Suprapubic skin (tissue), 3 donors: ENCODE results near the gene PVR.

Experiments used
- POLR2A ChIP-seq, 2 donors: fragments of 450-650 bp; IDR thresholded peaks; one replicate each; pipeline ENCODE4 v1.6.1; 2017; ENCODE audit warnings: antibody characterized with exemption in 2 of 2, mild to moderate bottlenecking in 2 of 2, moderate library complexity in 2 of 2
- TF ChIP-seq, protein P1 (sequence below), 2 donors: fragments of 200-600 bp in 1 of 2; fragments of 450-650 bp in 1 of 2; sonication (generic) in 1 of 2; IDR thresholded peaks; one replicate each; pipeline ENCODE4 v1.5.1; 2016 to 2019; ENCODE audit warnings: antibody characterized with exemption in 2 of 2, mild to moderate bottlenecking in 1 of 2, moderate library complexity in 1 of 2

GRCh38 chr19:44687888-44688287, 44.2 kb downstream of the PVR start:
- TF ChIP-seq, protein P1, sequence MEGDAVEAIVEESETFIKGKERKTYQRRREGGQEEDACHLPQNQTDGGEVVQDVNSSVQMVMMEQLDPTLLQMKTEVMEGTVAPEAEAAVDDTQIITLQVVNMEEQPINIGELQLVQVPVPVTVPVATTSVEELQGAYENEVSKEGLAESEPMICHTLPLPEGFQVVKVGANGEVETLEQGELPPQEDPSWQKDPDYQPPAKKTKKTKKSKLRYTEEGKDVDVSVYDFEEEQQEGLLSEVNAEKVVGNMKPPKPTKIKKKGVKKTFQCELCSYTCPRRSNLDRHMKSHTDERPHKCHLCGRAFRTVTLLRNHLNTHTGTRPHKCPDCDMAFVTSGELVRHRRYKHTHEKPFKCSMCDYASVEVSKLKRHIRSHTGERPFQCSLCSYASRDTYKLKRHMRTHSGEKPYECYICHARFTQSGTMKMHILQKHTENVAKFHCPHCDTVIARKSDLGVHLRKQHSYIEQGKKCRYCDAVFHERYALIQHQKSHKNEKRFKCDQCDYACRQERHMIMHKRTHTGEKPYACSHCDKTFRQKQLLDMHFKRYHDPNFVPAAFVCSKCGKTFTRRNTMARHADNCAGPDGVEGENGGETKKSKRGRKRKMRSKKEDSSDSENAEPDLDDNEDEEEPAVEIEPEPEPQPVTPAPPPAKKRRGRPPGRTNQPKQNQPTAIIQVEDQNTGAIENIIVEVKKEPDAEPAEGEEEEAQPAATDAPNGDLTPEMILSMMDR (IDR thresholded peaks at IDR 0.05): no peak
- no peak for TF ChIP-seq POLR2A (IDR thresholded peaks at IDR 0.05)
